Measurements from ENCODE around the gene CHD5. TPM values are rescaled to one million over a fixed set of nuclear protein-coding genes. Genes with fewer than 3 reads are reported as not detected.

CHD5 gene
- total RNA-seq, 1 experiment from 2014 or later: 6.1 TPM

DNA sequence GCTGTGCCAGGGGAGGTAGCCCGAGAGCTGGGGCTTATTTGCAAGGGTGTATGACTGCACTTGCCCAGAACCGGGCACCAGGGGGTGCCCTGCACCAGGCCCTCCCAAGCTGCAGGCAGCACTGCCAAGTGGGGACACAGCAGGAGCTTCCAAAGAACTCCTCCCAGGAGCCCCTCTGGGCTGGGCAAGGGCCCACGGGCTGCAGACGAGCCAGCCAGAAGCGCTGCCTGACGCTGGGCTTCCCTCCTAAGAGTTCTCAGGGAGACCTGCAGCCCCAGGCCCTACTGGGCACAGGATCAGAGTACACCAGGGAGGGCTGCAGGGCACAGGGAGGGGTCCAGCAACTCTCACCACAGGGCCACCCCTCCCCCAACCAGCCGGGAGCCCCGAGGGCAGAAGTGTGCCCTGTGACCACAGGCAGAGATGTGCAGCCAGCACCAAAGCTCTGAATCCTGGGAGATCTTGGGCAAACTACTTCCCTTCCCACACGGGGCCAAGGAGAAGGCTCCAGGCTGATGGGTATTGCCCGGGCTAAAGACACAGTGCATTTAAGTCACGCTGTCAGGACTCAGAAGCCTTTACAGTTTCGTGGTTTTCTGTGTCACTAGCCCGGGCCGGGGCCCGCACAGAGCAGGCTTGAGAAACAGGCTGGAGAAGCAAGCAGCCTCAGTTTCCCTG is 71.0 kb downstream of the CHD5 start:
- Histone ChIP-seq H2AFZ (ENCODE audit: low read depth, low read length, poor library complexity, severe bottlenecking) (no peak overlapping the region), H4K20me1 (ENCODE audit: insufficient read depth) (no peaks in the 10 kb centered on the region), H3K9me2 (ENCODE audit: insufficient read depth) (no peaks in the 10 kb centered on the region), H3K79me2 (ENCODE audit: insufficient read depth, low read length) (no peaks in the 10 kb centered on the region), H3K4me1 (ENCODE audit: control insufficient read depth in 1 of 2, insufficient read depth in 2 of 2, low read length in 2 of 2) (peaks cover 0 to 4% of the 10 kb centered on the region in 2 experiments; a peak in 1 of 4 replicates), H3K4me2 (ENCODE audit: low read length) (no peak overlapping the region), H3K9ac (ENCODE audit: low read length) (no peak overlapping the region), H3K36me3 (ENCODE audit: control insufficient read depth in 1 of 2, insufficient read depth in 2 of 2, low read length in 2 of 2) (no peaks in the 10 kb centered on the region), H3K27me3 (ENCODE audit: insufficient read depth, low read length) (no peaks in the 10 kb centered on the region), H3K27ac (ENCODE audit: low read depth, low read length) (no peak overlapping the region), H3K9me3 (ENCODE audit: control insufficient read depth in 1 of 2, insufficient read depth in 1 of 2, low read depth in 1 of 2, low read length in 2 of 2) (no peaks in the 10 kb centered on the region), H3K4me3 (replicated peaks in 1 of 2; ENCODE audit: low read depth in 1 of 2, low read length in 2 of 2) (no peak overlapping the region)
- intact Hi-C loops (cut with micrococcal nuclease): loop anchor here (1.0 to 2.0 kb wide), 5 partner anchors 18 to 234 kb away; partner anchors contain the start of gene HES3
- ChIA-PET POLR2A (no interaction called here), CTCF (interaction anchor here (0.5 to 1.1 kb wide), 9 partner anchors 19 to 297 kb away, joined by 3 to 21 read pairs (median 4); no protein-coding TSS in a partner anchor), RAD21 (ENCODE audit: low non-redundant PET in 1 of 2, low total read pairs in 2 of 2, uncharacterized antibody in 2 of 2, unreplicated experiment in 2 of 2) (interaction anchor here (0.7 to 1.1 kb wide), 4 partner anchors 54 to 136 kb away, joined by 3 to 4 read pairs (median 4); no protein-coding TSS in a partner anchor)
- ATAC-seq (peak; percentile 93), DNase-seq (ENCODE audit: low read depth, low spot score) (peak; percentile 35)
- BruUV-seq (replicated peaks): no TSS peak
- TF ChIP-seq RAD21 (IDR thresholded peaks at IDR 0.05; ENCODE audit: low read depth): peak; percentile 97
- no peak for TF ChIP-seq POLR2AphosphoS5 (IDR thresholded peaks at IDR 0.05; ENCODE audit: low read depth, low read length)
- TF ChIP-seq CTCF (IDR thresholded peaks at IDR 0.05 in 2 of 3, conservative IDR thresholded peaks at IDR 0.05 in 1 of 3; ENCODE audit: borderline replicate concordance in 1 of 3, insufficient read depth in 1 of 3, low read depth in 2 of 3, low read length in 2 of 3): peak; percentile 69 to 87 (median 79)

DNA sequence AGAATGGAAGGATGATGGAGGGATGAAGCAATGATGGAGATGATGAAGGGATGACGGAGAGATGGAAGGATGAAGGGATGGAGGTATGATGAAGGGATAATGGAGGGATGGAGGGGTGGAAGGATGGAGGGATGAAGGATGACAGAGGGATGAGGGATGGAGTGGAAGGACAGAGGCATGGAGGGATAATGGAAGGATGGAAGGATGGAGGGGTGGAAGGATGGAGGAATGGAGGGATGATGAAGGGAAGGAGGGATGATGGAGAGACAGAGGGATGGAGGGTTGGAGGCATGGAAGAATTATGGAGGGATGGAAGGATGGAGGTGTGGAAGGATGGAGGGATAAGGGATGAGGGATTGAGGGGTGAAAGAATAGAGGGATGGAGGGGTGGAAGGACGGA is 71.6 kb downstream of the CHD5 start:
- no peaks in the 10 kb centered on the region for H3K9me3 ChIP-seq (ENCODE audit: control insufficient read depth in 1 of 2, insufficient read depth in 1 of 2, low read depth in 1 of 2, low read length in 2 of 2)
- H3K9ac ChIP-seq (ENCODE audit: low read length): no peak overlapping the region
- H4K20me1 ChIP-seq (ENCODE audit: insufficient read depth): no peaks in the 10 kb centered on the region
- H3K4me1 ChIP-seq (ENCODE audit: control insufficient read depth in 1 of 2, insufficient read depth in 2 of 2, low read length in 2 of 2): peaks cover 0 to 4% of the 10 kb centered on the region in 2 experiments; a peak in 1 of 4 replicates
- no peaks in the 10 kb centered on the region for H3K9me2 ChIP-seq (ENCODE audit: insufficient read depth)
- H3K36me3 ChIP-seq (ENCODE audit: control insufficient read depth in 1 of 2, insufficient read depth in 2 of 2, low read length in 2 of 2): no peaks in the 10 kb centered on the region
- H2AFZ ChIP-seq (ENCODE audit: low read depth, low read length, poor library complexity, severe bottlenecking): no peak overlapping the region
- TF ChIP-seq EGR1 (IDR thresholded peaks at IDR 0.05; ENCODE audit: low read depth) (no peak), EZH2 (IDR thresholded peaks at IDR 0.05) (no peak), CTCF (IDR thresholded peaks at IDR 0.05 in 2 of 3, conservative IDR thresholded peaks at IDR 0.05 in 1 of 3; ENCODE audit: borderline replicate concordance in 1 of 3, insufficient read depth in 1 of 3, low read depth in 2 of 3, low read length in 2 of 3) (no peak), EZH2phosphoT487 (IDR thresholded peaks at IDR 0.05; ENCODE audit: borderline replicate concordance) (no peak), RAD21 (IDR thresholded peaks at IDR 0.05; ENCODE audit: low read depth) (no peak), CEBPB (IDR thresholded peaks at IDR 0.05; ENCODE audit: low read depth) (no peak)
- TF ChIP-seq, protein P1, sequence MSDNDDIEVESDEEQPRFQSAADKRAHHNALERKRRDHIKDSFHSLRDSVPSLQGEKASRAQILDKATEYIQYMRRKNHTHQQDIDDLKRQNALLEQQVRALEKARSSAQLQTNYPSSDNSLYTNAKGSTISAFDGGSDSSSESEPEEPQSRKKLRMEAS (IDR thresholded peaks at IDR 0.05): no peak
- no peak for ATAC-seq
- no peaks in the 10 kb centered on the region for H3K79me2 ChIP-seq (ENCODE audit: insufficient read depth, low read length)
- ChIA-PET CTCF (interaction anchor here (0.5 to 1.1 kb wide), 9 partner anchors 19 to 298 kb away, joined by 3 to 21 read pairs (median 4); no protein-coding TSS in a partner anchor), RAD21 (ENCODE audit: low non-redundant PET in 1 of 2, low total read pairs in 2 of 2, uncharacterized antibody in 2 of 2, unreplicated experiment in 2 of 2) (interaction anchor here (0.8 to 1.1 kb wide), 3 partner anchors 53 to 136 kb away, joined by 3 to 4 read pairs (median 4); no protein-coding TSS in a partner anchor), POLR2A (no interaction called here)
- no peak overlapping the region for H3K27ac ChIP-seq (ENCODE audit: low read depth, low read length)
- no peak overlapping the region for H3K4me2 ChIP-seq (ENCODE audit: low read length)
- no peaks in the 10 kb centered on the region for H3K27me3 ChIP-seq (ENCODE audit: insufficient read depth, low read length)
- intact Hi-C loops (cut with micrococcal nuclease): loop anchor here (1.0 to 2.0 kb wide), 5 partner anchors 18 to 234 kb away; partner anchors contain the start of gene HES3
- no TSS peak for BruUV-seq (replicated peaks)
- no peak overlapping the region for H3K4me3 ChIP-seq (replicated peaks in 1 of 2; ENCODE audit: low read depth in 1 of 2, low read length in 2 of 2)
- DNase-seq (ENCODE audit: low read depth, low spot score): no peak
